BJ (cell line): ENCODE measurements around the gene LCMT1. TPM values are rescaled to one million over a fixed set of nuclear protein-coding genes. Genes with fewer than 3 reads are reported as not detected.

Experiments used
- CTCF ChIA-PET: fragments of 350-600 bp; formaldehyde crosslinking; extraction: SDS; loops from one replicate; lab custom pipeline; 2021; ENCODE audit warnings: antibody characterized with exemption, inconsistent platforms; lab: Yijun Ruan, JAX
- POLR2A ChIA-PET: fragments of 300-600 bp; sonication (Branson Sonifier 250); formaldehyde crosslinking; extraction: SDS; loops from one replicate; lab custom pipeline; 2021; ENCODE audit warnings: antibody characterized with exemption; lab: Charles Lee
- DNase-seq: peaks from one replicate; pipeline ENCODE4 v3.0.0-alpha.2; 2011; ENCODE audit warnings: low read depth
- H3K27me3 ChIP-seq: 2 replicates; pipeline ENCODE4 v1.6.0; 2011; ENCODE audit warnings: low read length; ENCODE audit not compliant: control insufficient read depth, insufficient read depth
- H3K36me3 ChIP-seq: 2 replicates; pipeline ENCODE4 v1.5.1; 2011; ENCODE audit warnings: low read length; ENCODE audit not compliant: control insufficient read depth, insufficient read depth
- H3K4me3 ChIP-seq: 2 replicates; pipeline ENCODE4 v1.5.1; 2011; ENCODE audit warnings: low read depth, mild to moderate bottlenecking, control low read depth, low read length
- CTCF ChIP-seq: IDR thresholded peaks from 2 replicates; pipeline ENCODE4 v1.5.1; 2011; ENCODE audit warnings: low read depth, mild to moderate bottlenecking, control low read depth, inconsistent platforms, low read length, moderate library complexity; ENCODE audit not compliant: insufficient read depth
- polyA plus RNA-seq: library from polyadenylated mRNA; depleted of rRNA; stranded (reverse); fragments of >200 nt; gene quantifications from 2 replicates; pipeline ENCODE4 v1.2.3, GENCODE V29; 2011

LCMT1 gene
- polyA plus RNA-seq, 1 experiment: 32.2 TPM

GRCh38 chr16:25134166-25134700, 22.7 kb downstream of the LCMT1 start:
- POLR2A ChIA-PET: no interaction called here
- CTCF ChIA-PET: no interaction called here

GRCh38 chr16:25135254-25135878, 23.8 kb downstream of the LCMT1 start:
- no peak for DNase-seq
- H3K4me3 ChIP-seq: no peak overlapping the region
- H3K27me3 ChIP-seq: no peaks in the 10 kb centered on the region
- H3K36me3 ChIP-seq: peaks cover 19% of the 10 kb centered on the region
- CTCF ChIA-PET: interaction anchor here (0.6 to 1.4 kb wide), 6 partner anchors 24 to 157 kb away, joined by 3 to 5 read pairs (median 3); partner anchors contain the start of gene LCMT1
- POLR2A ChIA-PET: no interaction called here
- peak; percentile 49 for TF ChIP-seq CTCF

More at GRCh38 chr16:25134166-25134700, 22.7 kb downstream of the LCMT1 start:
- no peak overlapping the region for H3K4me3 ChIP-seq
- no peak for TF ChIP-seq CTCF
- DNase-seq: no peak
- no peaks in the 10 kb centered on the region for H3K27me3 ChIP-seq
- peaks cover 17% of the 10 kb centered on the region for H3K36me3 ChIP-seq

- no peak for TF ChIP-seq CTCF
- no peak for DNase-seq
- H3K27me3 ChIP-seq: no peaks in the 10 kb centered on the region
- POLR2A ChIA-PET: no interaction called here
- H3K4me3 ChIP-seq: no peak overlapping the region
- peaks cover 15% of the 10 kb centered on the region for H3K36me3 ChIP-seq
- CTCF ChIA-PET: no interaction called here
Observed at GRCh38 chr16:25138130-25138529, 26.6 kb downstream of the LCMT1 start.

- ChIA-PET CTCF (interaction anchor here (1.3 kb wide), 1 partner anchor 14 kb away, joined by 3 read pairs; no protein-coding TSS in a partner anchor), POLR2A (no interaction called here)
- Histone ChIP-seq H3K36me3 (peaks cover 15% of the 10 kb centered on the region), H3K4me3 (no peak overlapping the region), H3K27me3 (no peaks in the 10 kb centered on the region)
- no peak for DNase-seq
- no peak for TF ChIP-seq CTCF
Observed at GRCh38 chr16:25140459-25140858, 28.9 kb downstream of the LCMT1 start.

GRCh38 chr16:25141648-25142047, 30.1 kb downstream of the LCMT1 start:
- ChIA-PET CTCF (no interaction called here), POLR2A (no interaction called here)
- no peak overlapping the region for H3K4me3 ChIP-seq
- H3K36me3 ChIP-seq: peaks cover 11% of the 10 kb centered on the region
- no peak for DNase-seq
- no peaks in the 10 kb centered on the region for H3K27me3 ChIP-seq
- TF ChIP-seq CTCF: no peak
